ENCODE measurements around the gene KDM4B.

KDM4B gene

GRCh38 chr19:5049561-5049960, 80.6 kb downstream of the KDM4B start:
- TF ChIP-seq CTCF (IDR thresholded peaks at IDR 0.05; ENCODE audit: low read depth, low read length): no peak
- H3K4me3 ChIP-seq (ENCODE audit: low read depth, low read length): no peak overlapping the region

GRCh38 chr19:5050067-5050656, 81.2 kb downstream of the KDM4B start:
- no peak for TF ChIP-seq CTCF (IDR thresholded peaks at IDR 0.05; ENCODE audit: low read depth, low read length)
- no peak overlapping the region for H3K4me3 ChIP-seq (ENCODE audit: low read depth, low read length)

- no peak overlapping the region for H3K4me3 ChIP-seq (ENCODE audit: low read depth, low read length)
- TF ChIP-seq CTCF (IDR thresholded peaks at IDR 0.05; ENCODE audit: low read depth, low read length): no peak
Observed at GRCh38 chr19:5050905-5051304, 82.0 kb downstream of the KDM4B start.

- no peak for TF ChIP-seq CTCF (IDR thresholded peaks at IDR 0.05; ENCODE audit: low read depth, low read length)
- no peak overlapping the region for H3K4me3 ChIP-seq (ENCODE audit: low read depth, low read length)
Observed at GRCh38 chr19:5051619-5052018, 82.7 kb downstream of the KDM4B start.

GRCh38 chr19:5052515-5052914, 83.6 kb downstream of the KDM4B start:
- H3K4me3 ChIP-seq (ENCODE audit: low read depth, low read length): no peak overlapping the region
- TF ChIP-seq CTCF (IDR thresholded peaks at IDR 0.05; ENCODE audit: low read depth, low read length): no peak

GRCh38 chr19:5052945-5053485, 84.1 kb downstream of the KDM4B start:
- H3K4me3 ChIP-seq (ENCODE audit: low read depth, low read length): no peak overlapping the region
- TF ChIP-seq CTCF (IDR thresholded peaks at IDR 0.05; ENCODE audit: low read depth, low read length): no peak

GRCh38 chr19:5053661-5054060, 84.7 kb downstream of the KDM4B start:
- no peak overlapping the region for H3K4me3 ChIP-seq (ENCODE audit: low read depth, low read length)
- TF ChIP-seq CTCF (IDR thresholded peaks at IDR 0.05; ENCODE audit: low read depth, low read length): no peak

All from WI38 (cell line).